Transverse colon (tissue), 4 donors: Measurements from ENCODE around the gene MEGF8.

Experiments used
- CTCF ChIP-seq, 5 experiments: fragments of 200-600 bp in 3 of 5; fragments of 450-650 bp in 2 of 5; sonication (generic) in 3 of 5; IDR thresholded peaks; 1 replicate in 2 of 5; 2 replicates in 3 of 5; pipeline ENCODE4 v1.5.1; 2016 to 2017; ENCODE audit warnings: antibody characterized with exemption in 5 of 5, inconsistent platforms in 3 of 5, mild to moderate bottlenecking in 2 of 5, moderate library complexity in 1 of 5
- EP300 ChIP-seq: sonication (generic); formaldehyde crosslinking; IDR thresholded peaks from one replicate; pipeline ENCODE4 v1.6.1; 2017; ENCODE audit warnings: antibody characterized with exemption, low read depth
- POLR2A ChIP-seq: fragments of 450-650 bp; IDR thresholded peaks from one replicate; pipeline ENCODE4 v1.6.1; 2016; ENCODE audit warnings: antibody characterized with exemption, mild to moderate bottlenecking, moderate library complexity
- POLR2AphosphoS5 ChIP-seq, 3 donors: sonication (generic); formaldehyde crosslinking; IDR thresholded peaks; one replicate each; pipeline ENCODE4 v1.6.1; 2016; ENCODE audit warnings: antibody characterized with exemption in 3 of 3

GRCh38 chr19:42367929-42368328, 42.5 kb downstream of the MEGF8 start:
- TF ChIP-seq CTCF (IDR thresholded peaks at IDR 0.05) (no peak), POLR2A (no peak), EP300 (no peak), POLR2AphosphoS5 (IDR thresholded peaks at IDR 0.05) (no peak)
